CD14-positive monocyte (primary cell): Measurements from ENCODE around the gene PARS2. TPM values are rescaled to one million over a fixed set of nuclear protein-coding genes. Genes with fewer than 3 reads are reported as not detected.

Experiments
- DNase-seq, 3 donors: peaks; one replicate each; pipeline ENCODE4 v3.0.0-alpha.2; 2011 to 2022
- H2AFZ ChIP-seq: 2 replicates; pipeline ENCODE4 v1.6.0; 2012; ENCODE audit warnings: mild to moderate bottlenecking, low read depth, low read length, inconsistent platforms; ENCODE audit not compliant: insufficient read depth, poor library complexity, severe bottlenecking
- H3K27ac ChIP-seq, 2 donors: 1 replicate in 1 of 2; 2 replicates in 1 of 2; pipeline ENCODE4 v1.5.1; 2012 to 2013; ENCODE audit warnings: low read length in 2 of 2, control low read depth in 1 of 2, inconsistent platforms in 1 of 2, low read depth in 1 of 2, mild to moderate bottlenecking in 1 of 2
- H3K27me3 ChIP-seq, 2 donors: one replicate each; pipeline versions ENCODE4 v1.6.0 to v1.6.1; 2011 to 2013; ENCODE audit warnings: low read length in 2 of 2; ENCODE audit not compliant: control insufficient read depth in 2 of 2, insufficient read depth in 2 of 2
- H3K36me3 ChIP-seq, 2 donors: replicated peaks in 1 of 2; 1 replicate in 1 of 2; 2 replicates in 1 of 2; pipeline versions ENCODE4 v1.5.1 to v1.6.1; 2012 to 2013; ENCODE audit warnings: low read length in 2 of 2, control low read depth in 1 of 2, inconsistent platforms in 1 of 2, mild to moderate bottlenecking in 1 of 2; ENCODE audit not compliant: insufficient read depth in 2 of 2, control insufficient read depth in 1 of 2
- H3K4me1 ChIP-seq, 2 donors: 1 replicate in 1 of 2; 2 replicates in 1 of 2; pipeline versions ENCODE4 v1.5.1 to v1.6.1; 2012 to 2013; ENCODE audit warnings: low read length in 2 of 2, control low read depth in 1 of 2, inconsistent platforms in 1 of 2, mild to moderate bottlenecking in 1 of 2, moderate library complexity in 1 of 2; ENCODE audit not compliant: insufficient read depth in 2 of 2, control insufficient read depth in 1 of 2
- H3K4me2 ChIP-seq: replicated peaks from 2 replicates; pipeline ENCODE3; 2012; ENCODE audit warnings: low read length, moderate library complexity, mild to moderate bottlenecking; ENCODE audit not compliant: poor library complexity, severe bottlenecking; ENCODE audit errors: extremely low read depth
- H3K4me3 ChIP-seq, 3 experiments: fragments of 200-600 bp in 1 of 3; sonication (generic) in 1 of 3; replicated peaks in 1 of 3; 1 replicate in 2 of 3; 2 replicates in 1 of 3; pipeline ENCODE4 v1.5.1; 2011 to 2013; ENCODE audit warnings: low read length in 3 of 3, mild to moderate bottlenecking in 3 of 3, control low read depth in 2 of 3, low read depth in 2 of 3, inconsistent platforms in 1 of 3, moderate library complexity in 1 of 3
- H3K79me2 ChIP-seq: 2 replicates; pipeline ENCODE4 v1.6.0; 2012; ENCODE audit warnings: mild to moderate bottlenecking, control low read depth, inconsistent platforms, low read length, moderate library complexity; ENCODE audit not compliant: insufficient read depth
- H3K9ac ChIP-seq: 2 replicates; pipeline ENCODE4 v1.6.0; 2017; ENCODE audit warnings: low read length, mild to moderate bottlenecking; ENCODE audit not compliant: insufficient read depth, poor library complexity, severe bottlenecking
- H3K9me3 ChIP-seq, 2 donors: replicated peaks in 1 of 2; 1 replicate in 1 of 2; 2 replicates in 1 of 2; pipeline versions ENCODE4 v1.5.1 to v1.6.1; 2012 to 2013; ENCODE audit warnings: low read length in 2 of 2, control low read depth in 1 of 2; ENCODE audit not compliant: control insufficient read depth in 1 of 2, insufficient read depth in 1 of 2
- H4K20me1 ChIP-seq: 2 replicates; pipeline ENCODE4 v1.6.0; 2012; ENCODE audit warnings: mild to moderate bottlenecking, low read length, control low read depth, moderate library complexity; ENCODE audit not compliant: insufficient read depth
- H3K27ac Mint-ChIP-seq, 7 donors: one replicate each; pipeline ENCODE4 v1.8.0; 2020; ENCODE audit warnings: mild to moderate bottlenecking in 7 of 7, mixed read lengths in 7 of 7, moderate library complexity in 6 of 7, inconsistent platforms in 2 of 7
- H3K27me3 Mint-ChIP-seq, 3 donors: one replicate each; pipeline ENCODE4 v1.8.0; 2021 to 2022; ENCODE audit warnings: low read depth in 3 of 3, mild to moderate bottlenecking in 3 of 3, mixed read lengths in 3 of 3, moderate library complexity in 3 of 3, inconsistent platforms in 1 of 3
- H3K36me3 Mint-ChIP-seq, 2 donors: one replicate each; pipeline ENCODE4 v1.8.0; 2020; ENCODE audit warnings: mixed read lengths in 2 of 2, inconsistent platforms in 1 of 2, mild to moderate bottlenecking in 1 of 2
- H3K4me1 Mint-ChIP-seq: one replicate; pipeline ENCODE4 v1.8.0; 2020; ENCODE audit warnings: mild to moderate bottlenecking, mixed read lengths
- H3K4me3 Mint-ChIP-seq, 2 donors: one replicate each; pipeline ENCODE4 v1.8.0; 2020; ENCODE audit warnings: mild to moderate bottlenecking in 2 of 2, mixed read lengths in 2 of 2, moderate library complexity in 1 of 2
- H3K9me3 Mint-ChIP-seq, 7 donors: one replicate each; pipeline ENCODE4 v1.8.0; 2020 to 2022; ENCODE audit warnings: mixed read lengths in 7 of 7, mild to moderate bottlenecking in 6 of 7, moderate library complexity in 6 of 7, inconsistent platforms in 2 of 7
- WGBS: methylation state at CpG from one replicate; pipeline ENCODE4 v1.1.5; 2013; ENCODE audit warnings: missing lambda C conversion rate; ENCODE audit not compliant: insufficient coverage; 5-methylcytosine and 5-hydroxymethylcytosine counted together
- intact Hi-C, 2 donors: fragments of 100-400 bp; cut with micrococcal nuclease; formaldehyde crosslinking; loops; one replicate each; pipeline versions ENCODE4 v1.15.0 to v1.15.1; 2023
- polyA plus RNA-seq, 3 donors: library from polyadenylated mRNA; depleted of rRNA in 1 of 3; unstranded in 2 of 3; stranded (reverse) in 1 of 3; fragments of 300-500 nt in 2 of 3; fragments of >200 nt in 1 of 3; fragmentation: Illumina TruSeq in 2 of 3; gene quantifications; 1 replicate in 2 of 3; 2 replicates in 1 of 3; pipeline ENCODE4 v1.2.3, GENCODE V29; 2012 to 2021
- TF ChIP-seq, protein P1 (sequence below): fragments of 200-600 bp; IDR thresholded peaks from one replicate; pipeline ENCODE4 v1.8.0; 2022; ENCODE audit warnings: antibody characterized with exemption, mild to moderate bottlenecking

Gene PARS2
- polyA plus RNA-seq, 3 donors, result 0.73 to 1.2 (median 0.92) TPM

GRCh38 chr1:54754045-54754444, 10.3 kb downstream of the PARS2 start:
- H3K4me3 Mint-ChIP-seq, result no peak overlapping the region
- H3K4me3 ChIP-seq, result no peak overlapping the region

GRCh38 chr1:54751426-54751825, 12.9 kb downstream of the PARS2 start:
- DNase-seq, result no peak
- Histone ChIP-seq H3K36me3 (peaks cover 0 to 4% of the 10 kb centered on the region in 2 donors), H3K4me3 (no peak overlapping the region), H3K27me3 (no peaks in the 10 kb centered on the region), H3K79me2 (no peaks in the 10 kb centered on the region), H3K4me2 (no peak overlapping the region), H3K9me3 (no peaks in the 10 kb centered on the region), H3K9ac (no peak overlapping the region), H4K20me1 (no peaks in the 10 kb centered on the region), H2AFZ (no peak overlapping the region), H3K4me1 (no peaks in the 10 kb centered on the region), H3K27ac (no peak overlapping the region)
- intact Hi-C loops, result no loop called here
- Mint-ChIP-seq H3K36me3 (no peaks in the 10 kb centered on the region), H3K9me3 (no peaks in the 10 kb centered on the region), H3K27ac (no peak overlapping the region), H3K27me3 (peaks cover 2 to 3% (median 2%) of the 10 kb centered on the region in 3 donors), H3K4me3 (no peak overlapping the region), H3K4me1 (no peaks in the 10 kb centered on the region)
- TF ChIP-seq, protein P1, sequence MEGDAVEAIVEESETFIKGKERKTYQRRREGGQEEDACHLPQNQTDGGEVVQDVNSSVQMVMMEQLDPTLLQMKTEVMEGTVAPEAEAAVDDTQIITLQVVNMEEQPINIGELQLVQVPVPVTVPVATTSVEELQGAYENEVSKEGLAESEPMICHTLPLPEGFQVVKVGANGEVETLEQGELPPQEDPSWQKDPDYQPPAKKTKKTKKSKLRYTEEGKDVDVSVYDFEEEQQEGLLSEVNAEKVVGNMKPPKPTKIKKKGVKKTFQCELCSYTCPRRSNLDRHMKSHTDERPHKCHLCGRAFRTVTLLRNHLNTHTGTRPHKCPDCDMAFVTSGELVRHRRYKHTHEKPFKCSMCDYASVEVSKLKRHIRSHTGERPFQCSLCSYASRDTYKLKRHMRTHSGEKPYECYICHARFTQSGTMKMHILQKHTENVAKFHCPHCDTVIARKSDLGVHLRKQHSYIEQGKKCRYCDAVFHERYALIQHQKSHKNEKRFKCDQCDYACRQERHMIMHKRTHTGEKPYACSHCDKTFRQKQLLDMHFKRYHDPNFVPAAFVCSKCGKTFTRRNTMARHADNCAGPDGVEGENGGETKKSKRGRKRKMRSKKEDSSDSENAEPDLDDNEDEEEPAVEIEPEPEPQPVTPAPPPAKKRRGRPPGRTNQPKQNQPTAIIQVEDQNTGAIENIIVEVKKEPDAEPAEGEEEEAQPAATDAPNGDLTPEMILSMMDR, result no peak
- 81% methylated on average over 4 of the region's 4 CpGs for WGBS

More at GRCh38 chr1:54754045-54754444, 10.3 kb downstream of the PARS2 start:
- Mint-ChIP-seq H3K27me3 (peaks cover 2% of the 10 kb centered on the region in 3 donors), H3K36me3 (peaks cover 20 to 25% of the 10 kb centered on the region in 2 donors), H3K27ac (no peak overlapping the region), H3K9me3 (no peaks in the 10 kb centered on the region), H3K4me1 (no peaks in the 10 kb centered on the region)
- Histone ChIP-seq H3K4me1 (no peaks in the 10 kb centered on the region), H3K27ac (no peak overlapping the region), H3K9me3 (no peaks in the 10 kb centered on the region), H3K4me2 (no peak overlapping the region), H3K9ac (no peak overlapping the region), H3K36me3 (peaks cover 14 to 30% of the 10 kb centered on the region in 2 donors), H3K79me2 (no peaks in the 10 kb centered on the region), H4K20me1 (no peaks in the 10 kb centered on the region), H3K27me3 (no peaks in the 10 kb centered on the region), H2AFZ (no peak overlapping the region)
- intact Hi-C loops, result no loop called here
- DNase-seq, result no peak
- WGBS, result 94% methylated on average over 22 of the region's 22 CpGs
- TF ChIP-seq, protein P1, result no peak
